IMR-90 (cell line): ENCODE measurements around the gene HIVEP3. TPM values are rescaled to one million over a fixed set of nuclear protein-coding genes. Genes with fewer than 3 reads are reported as not detected.

Experiments used
- ATAC-seq: fragments of 200-7000 bp; cut with Tn5 transposase; 2 replicates; pipeline ENCODE4 v1.9.1; 2020; ENCODE audit warnings: low read depth, mild to moderate bottlenecking, moderate library complexity
- BruUV-seq: library from RNA; stranded (reverse); fragments of 400-500 nt; replicated peaks from 2 replicates; lab custom pipeline; 2021; lab: Mats Ljungman, UMichigan
- CTCF ChIA-PET: fragments of 300-600 bp; formaldehyde crosslinking; extraction: SDS; loops from one replicate; lab custom pipeline; 2021; ENCODE audit warnings: antibody characterized with exemption; lab: Yijun Ruan, JAX
- POLR2A ChIA-PET: fragments of 300-600 bp; sonication (Branson Sonifier 250); formaldehyde crosslinking; loops from one replicate; lab custom pipeline; 2022; ENCODE audit warnings: antibody characterized with exemption; ENCODE audit not compliant: unreplicated experiment; lab: Charles Lee
- DNase-seq: peaks from one replicate; pipeline ENCODE4 v3.0.0; 2013
- H2AFZ ChIP-seq: replicated peaks from 2 replicates; pipeline ENCODE3; 2013; ENCODE audit warnings: low read length, mild to moderate bottlenecking; ENCODE audit not compliant: poor library complexity
- H2AK5ac ChIP-seq: 2 replicates; pipeline ENCODE4 v1.6.1; 2013; ENCODE audit warnings: low read depth, low read length, inconsistent platforms
- H2AK9ac ChIP-seq: replicated peaks from 2 replicates; pipeline ENCODE3; 2013; ENCODE audit warnings: mild to moderate bottlenecking, low read depth, low read length, moderate library complexity; ENCODE audit not compliant: poor library complexity
- H2BK120ac ChIP-seq: 2 replicates; pipeline ENCODE4 v1.6.1; 2013; ENCODE audit warnings: low read depth, low read length, inconsistent platforms
- H2BK15ac ChIP-seq: 3 replicates; pipeline ENCODE4 v1.6.1; 2013; ENCODE audit warnings: low read depth, low read length, inconsistent platforms
- H2BK20ac ChIP-seq: 2 replicates; pipeline ENCODE4 v1.6.1; 2013; ENCODE audit warnings: low read depth, mild to moderate bottlenecking, inconsistent platforms, low read length, moderate library complexity
- H2BK5ac ChIP-seq: 2 replicates; pipeline ENCODE4 v1.6.1; 2013; ENCODE audit warnings: mild to moderate bottlenecking, low read depth, low read length, inconsistent platforms; ENCODE audit not compliant: poor library complexity, severe bottlenecking
- H3K14ac ChIP-seq: replicated peaks from 2 replicates; pipeline ENCODE4 v1.6.1; 2013; ENCODE audit warnings: low read depth, low read length, inconsistent platforms
- H3K18ac ChIP-seq: 2 replicates; pipeline ENCODE4 v1.6.1; 2013; ENCODE audit warnings: low read depth, low read length, control low read depth
- H3K23ac ChIP-seq: 2 replicates; pipeline ENCODE4 v1.6.1; 2013; ENCODE audit warnings: low read depth, low read length, inconsistent platforms
- H3K27ac ChIP-seq: 2 replicates; pipeline ENCODE4 v1.5.1; 2013; ENCODE audit warnings: mild to moderate bottlenecking, control low read depth, low read length; ENCODE audit not compliant: insufficient read depth
- H3K27me3 ChIP-seq: 2 replicates; pipeline ENCODE4 v1.6.1; 2013; ENCODE audit warnings: low read length; ENCODE audit not compliant: control insufficient read depth, insufficient read depth
- H3K36me3 ChIP-seq: 2 replicates; pipeline ENCODE4 v1.6.1; 2013; ENCODE audit warnings: low read length, mixed read lengths; ENCODE audit not compliant: control insufficient read depth, insufficient read depth
- H3K4ac ChIP-seq: 2 replicates; pipeline ENCODE4 v1.6.1; 2013; ENCODE audit warnings: low read depth, low read length, inconsistent platforms
- H3K4me1 ChIP-seq: 2 replicates; pipeline ENCODE4 v1.6.1; 2013; ENCODE audit warnings: low read length, mixed read lengths; ENCODE audit not compliant: control insufficient read depth, insufficient read depth
- H3K4me2 ChIP-seq: 2 replicates; pipeline ENCODE4 v1.6.1; 2013; ENCODE audit warnings: low read depth, mild to moderate bottlenecking, control low read depth, low read length, moderate library complexity
- H3K4me3 ChIP-seq: 2 replicates; pipeline ENCODE4 v1.5.1; 2013; ENCODE audit warnings: low read depth, mild to moderate bottlenecking, control low read depth, low read length, moderate library complexity; ENCODE audit not compliant: insufficient read depth
- H3K56ac ChIP-seq: 2 replicates; pipeline ENCODE4 v1.6.1; 2013; ENCODE audit warnings: low read length, inconsistent platforms; ENCODE audit not compliant: insufficient read depth; ENCODE audit errors: extremely low read depth
- H3K79me1 ChIP-seq, 2 experiments: 2 replicates each; pipeline ENCODE4 v1.6.1; 2013; ENCODE audit warnings: low read length in 2 of 2, inconsistent platforms in 1 of 2, low read depth in 1 of 2
- H3K9ac ChIP-seq: 2 replicates; pipeline ENCODE4 v1.6.1; 2013; ENCODE audit warnings: low read depth, low read length, control low read depth
- H3K9me1 ChIP-seq: 2 replicates; pipeline ENCODE4 v1.6.1; 2013; ENCODE audit warnings: low read length, inconsistent platforms; ENCODE audit not compliant: insufficient read depth
- H3K9me3 ChIP-seq: 2 replicates; pipeline ENCODE4 v1.6.1; 2013; ENCODE audit warnings: low read length; ENCODE audit not compliant: control insufficient read depth, insufficient read depth
- H4K20me1 ChIP-seq: 2 replicates; pipeline ENCODE4 v1.6.1; 2013; ENCODE audit warnings: low read length, inconsistent platforms; ENCODE audit not compliant: insufficient read depth
- H4K5ac ChIP-seq: 2 replicates; pipeline ENCODE4 v1.6.1; 2013; ENCODE audit warnings: mild to moderate bottlenecking, low read depth, low read length, control low read depth
- H4K8ac ChIP-seq, 2 experiments: 2 replicates each; pipeline ENCODE4 v1.6.1; 2013; ENCODE audit warnings: low read depth in 2 of 2, low read length in 2 of 2, control low read depth in 1 of 2, inconsistent platforms in 1 of 2
- H4K91ac ChIP-seq: 2 replicates; pipeline ENCODE4 v1.6.1; 2013; ENCODE audit warnings: low read depth, low read length, inconsistent platforms; ENCODE audit not compliant: insufficient read depth
- BHLHE40 ChIP-seq: fragments of 150-350 bp; IDR thresholded peaks from 2 replicates; pipeline ENCODE4 v1.6.1; 2016; ENCODE audit warnings: mild to moderate bottlenecking, low read depth, low read length
- CEBPB ChIP-seq: IDR thresholded peaks from 2 replicates; pipeline ENCODE4 v1.6.1; 2012; ENCODE audit warnings: low read depth, low read length, improper control_type of control experiment
- CHD1 ChIP-seq: IDR thresholded peaks from 2 replicates; pipeline ENCODE4 v1.6.1; 2012; ENCODE audit warnings: low read depth, low read length, improper control_type of control experiment
- CTCF ChIP-seq: conservative IDR thresholded peaks from 2 replicates; pipeline ENCODE4 v1.5.1; 2012; ENCODE audit warnings: mild to moderate bottlenecking, low read depth, low read length, improper control_type of control experiment
- ELK1 ChIP-seq: fragments of 150-350 bp; IDR thresholded peaks from 2 replicates; pipeline ENCODE4 v1.6.1; 2016; ENCODE audit warnings: low read depth, mild to moderate bottlenecking, low read length, moderate library complexity, borderline replicate concordance
- FOS ChIP-seq: fragments of 150-350 bp; IDR thresholded peaks from 2 replicates; pipeline ENCODE4 v1.6.1; 2016; ENCODE audit warnings: low read depth, low read length
- MAFK ChIP-seq: IDR thresholded peaks from 2 replicates; pipeline ENCODE4 v1.6.1; 2012; ENCODE audit warnings: low read depth, low read length, improper control_type of control experiment
- MAZ ChIP-seq: IDR thresholded peaks from 2 replicates; pipeline ENCODE4 v1.6.1; 2012; ENCODE audit warnings: low read depth, mild to moderate bottlenecking, low read length, improper control_type of control experiment, moderate library complexity, borderline replicate concordance
- MXI1 ChIP-seq: IDR thresholded peaks from 2 replicates; pipeline ENCODE4 v1.6.1; 2012; ENCODE audit warnings: low read depth, mild to moderate bottlenecking, low read length, moderate library complexity, borderline replicate concordance
- NFE2L2 ChIP-seq: fragments of 150-350 bp; IDR thresholded peaks from 2 replicates; pipeline ENCODE4 v1.6.1; 2016; ENCODE audit warnings: low read depth, mild to moderate bottlenecking, low read length
- POLR2A ChIP-seq: IDR thresholded peaks from 2 replicates; pipeline ENCODE4 v1.6.1; 2012; ENCODE audit warnings: mild to moderate bottlenecking, low read depth, low read length
- RAD21 ChIP-seq: IDR thresholded peaks from 2 replicates; pipeline ENCODE4 v1.6.1; 2012; ENCODE audit warnings: low read length, improper control_type of control experiment
- RCOR1 ChIP-seq: IDR thresholded peaks from 2 replicates; pipeline ENCODE4 v1.6.1; 2012; ENCODE audit warnings: mild to moderate bottlenecking, low read length, improper control_type of control experiment; ENCODE audit not compliant: insufficient replicate concordance
- RFX5 ChIP-seq: IDR thresholded peaks from 2 replicates; pipeline ENCODE4 v1.8.0; 2012; ENCODE audit warnings: low read depth, mild to moderate bottlenecking, low read length, moderate library complexity
- SMC3 ChIP-seq: fragments of 150-350 bp; IDR thresholded peaks from 2 replicates; pipeline ENCODE4 v1.6.1; 2016; ENCODE audit warnings: low read depth, mild to moderate bottlenecking, antibody characterized with exemption, low read length, moderate library complexity
- USF2 ChIP-seq: fragments of 150-350 bp; IDR thresholded peaks from 2 replicates; pipeline ENCODE4 v1.6.1; 2017; ENCODE audit warnings: mild to moderate bottlenecking, antibody characterized with exemption, low read length, low read depth
- WGBS, 2 experiments: methylation state at CpG; one replicate each; pipeline versions ENCODE4 v1.1.5 to v1.1.7; 2013; ENCODE audit warnings: missing lambda C conversion rate in 2 of 2; ENCODE audit not compliant: insufficient read length in 1 of 2; ENCODE audit errors: extremely low coverage in 2 of 2; 5-methylcytosine and 5-hydroxymethylcytosine counted together
- dilution Hi-C: fragments of 300-500 bp; cut with HindIII; formaldehyde crosslinking; loops from one replicate; pipeline ENCODE4 v1.14.3; 2018; ENCODE audit warnings: low sequenced_read_pairs; ENCODE audit not compliant: unreplicated experiment
- in situ Hi-C: fragments of 300-500 bp; cut with MboI; formaldehyde crosslinking; loops from 3 replicates; pipeline ENCODE4 v1.14.3; 2019; ENCODE audit warnings: low sequenced_read_pairs, inconsistent platforms, mixed read lengths
- intact Hi-C: fragments of 100-400 bp; cut with micrococcal nuclease; formaldehyde crosslinking; loops from 2 replicates; pipeline ENCODE4 v1.10.0; 2022
- polyA plus RNA-seq, 3 experiments: library from polyadenylated mRNA; depleted of rRNA; stranded (reverse); fragments of >200 nt; gene quantifications; 2 replicates each; pipeline ENCODE4 v1.2.3, GENCODE V29; 2012; ENCODE audit warnings: low replicate concordance in 1 of 3
- total RNA-seq: library from RNA; depleted of rRNA; stranded (reverse); fragments of >200 nt; gene quantifications from 2 replicates; pipeline ENCODE4 v1.2.3, GENCODE V29; 2012

HIVEP3 gene
- total and polyA plus RNA-seq, 2 of the 4 experiments (the other 2 are of a cell fraction), result 1.4 to 4.0 TPM

- H3K27ac ChIP-seq, result no peak overlapping the region
- H3K14ac ChIP-seq, result no peak overlapping the region
- H3K4me1 ChIP-seq, result no peaks in the 10 kb centered on the region; the same call in 1 of the 2 replicates
- H2AK9ac ChIP-seq, result no peak overlapping the region
- WGBS, 2 experiments, result no CpG with 5 or more reads among the region's 1 CpG
- H3K23ac ChIP-seq, result no peak overlapping the region
- no peak overlapping the region for H3K4me2 ChIP-seq
- no peaks in the 10 kb centered on the region for H3K36me3 ChIP-seq
- H4K8ac ChIP-seq, result no peak overlapping the region
- H2BK15ac ChIP-seq, result no peak overlapping the region
- H2AK5ac ChIP-seq, result no peak overlapping the region
- ATAC-seq, result 0 out of 2 replicates have a peak, but pooled peaks have one; percentile 21
- H3K18ac ChIP-seq, result no peak overlapping the region
- H4K5ac ChIP-seq, result no peak overlapping the region
- dilution Hi-C loops (no loop called here), in situ Hi-C loops (no loop called here), intact Hi-C loops (no loop called here)
- DNase-seq, result peak; percentile 13
- no peak overlapping the region for H4K91ac ChIP-seq
- TF ChIP-seq RFX5 (no peak), MXI1 (no peak), RAD21 (no peak), CHD1 (no peak), POLR2A (no peak), BHLHE40 (no peak), CTCF (no peak), FOS (no peak), CEBPB (no peak), MAZ (no peak), MAFK (no peak), RCOR1 (no peak), USF2 (no peak), NFE2L2 (no peak), SMC3 (no peak), ELK1 (no peak)
- no TSS peak for BruUV-seq
- H3K4me3 ChIP-seq, result no peak overlapping the region
- no peak overlapping the region for H3K4ac ChIP-seq
- no peak overlapping the region for H2AFZ ChIP-seq
- no peak overlapping the region for H2BK5ac ChIP-seq
- no peaks in the 10 kb centered on the region for H4K20me1 ChIP-seq
- POLR2A ChIA-PET, result interaction anchor here (0.6 kb wide), 1 partner anchor 20 kb away, joined by 3 read pairs; no protein-coding TSS in a partner anchor
- CTCF ChIA-PET, result no interaction called here
- H2BK20ac ChIP-seq, result no peak overlapping the region
- peaks cover 2% of the 10 kb centered on the region; the same call in 1 of the 2 replicates for H3K9me3 ChIP-seq
- H3K27me3 ChIP-seq, result no peaks in the 10 kb centered on the region; the same call in 1 of the 2 replicates
- H3K79me1 ChIP-seq, result peaks cover 0 to 3% of the 10 kb centered on the region in 2 experiments; a peak in 1 of 4 replicates
- no peak overlapping the region for H2BK120ac ChIP-seq
- H3K56ac ChIP-seq, result no peak overlapping the region
- no peak overlapping the region for H3K9ac ChIP-seq
- no peaks in the 10 kb centered on the region for H3K9me1 ChIP-seq
Observed at GRCh38 chr1:41925712-41926111, 7.0 kb upstream of the HIVEP3 start.
